Prostate gland (tissue), 2 donors: ENCODE measurements around the gene UBR4. TPM values are rescaled to one million over a fixed set of nuclear protein-coding genes. Genes with fewer than 3 reads are reported as not detected.

ENCODE experiments used
- DNase-seq: peaks from one replicate; pipeline ENCODE4 v3.0.0-alpha.2; 2019; ENCODE audit warnings: low spot score
- H3K27ac ChIP-seq, 2 donors: fragments of 200-600 bp; sonication (generic); 2 replicates each; pipeline ENCODE4 v1.5.1; 2017 to 2019
- H3K27me3 ChIP-seq: fragments of 200-600 bp; sonication (generic); replicated peaks from 2 replicates; pipeline ENCODE4 v1.5.1; 2019; ENCODE audit not compliant: insufficient read depth
- H3K36me3 ChIP-seq, 2 donors: fragments of 200-600 bp; sonication (generic); 1 replicate in 1 of 2; 2 replicates in 1 of 2; pipeline versions ENCODE4 v1.5.1 to v1.8.1; 2017 to 2019
- H3K4me1 ChIP-seq: fragments of 200-600 bp; sonication (generic); replicated peaks from 2 replicates; pipeline ENCODE4 v1.5.1; 2019
- H3K4me3 ChIP-seq, 2 donors: fragments of 200-600 bp; sonication (generic); 2 replicates each; pipeline ENCODE4 v1.5.1; 2017 to 2019
- H3K9me3 ChIP-seq: fragments of 200-600 bp; sonication (generic); 2 replicates; pipeline ENCODE4 v1.5.1; 2017
- CTCF ChIP-seq, 4 experiments: fragments of 200-600 bp in 2 of 4; fragments of 450-650 bp in 2 of 4; sonication (generic) in 2 of 4; IDR thresholded peaks; 1 replicate in 3 of 4; 2 replicates in 1 of 4; pipeline ENCODE4 v1.5.1; 2016 to 2019; ENCODE audit warnings: antibody characterized with exemption in 4 of 4, mild to moderate bottlenecking in 2 of 4, moderate library complexity in 2 of 4
- POLR2A ChIP-seq: fragments of 450-650 bp; IDR thresholded peaks from one replicate; pipeline ENCODE4 v1.6.1; 2016; ENCODE audit warnings: antibody characterized with exemption, mild to moderate bottlenecking
- POLR2AphosphoS5 ChIP-seq: sonication (generic); formaldehyde crosslinking; IDR thresholded peaks from one replicate; pipeline ENCODE4 v1.6.1; 2017; ENCODE audit warnings: antibody characterized with exemption
- WGBS: methylation state at CpG from one replicate; pipeline ENCODE4 v1.1.5; 2018; 5-methylcytosine and 5-hydroxymethylcytosine counted together
- intact Hi-C: fragments of 100-400 bp; cut with DNase I; formaldehyde crosslinking; loops from one replicate; pipeline ENCODE4 v1.14.2; 2022
- total RNA-seq, 2 donors: library from RNA; depleted of rRNA; stranded (reverse); fragments of >200 nt; gene quantifications; one replicate each; pipeline ENCODE4 v1.1.0, GENCODE V29; 2016

UBR4 gene
- total RNA-seq, 2 donors from 2014 or later, result 93.5 to 311 TPM

GRCh38 chr1:19038096-19038495 is 172.0 kb downstream of the UBR4 start:
- WGBS, result 69% methylated on average over 5 of the region's 5 CpGs

GRCh38 chr1:19037659-19038058 is 172.4 kb downstream of the UBR4 start:
- 64% methylated on average over 4 of the region's 4 CpGs for WGBS
- no peak overlapping the region for H3K27ac ChIP-seq
- no peaks in the 10 kb centered on the region for H3K36me3 ChIP-seq
- no peaks in the 10 kb centered on the region for H3K27me3 ChIP-seq
- no peaks in the 10 kb centered on the region for H3K9me3 ChIP-seq
- H3K4me1 ChIP-seq, result peaks cover 6% of the 10 kb centered on the region
- intact Hi-C loops, result no loop called here
- no peak for TF ChIP-seq CTCF (IDR thresholded peaks at IDR 0.05)
- no peak overlapping the region for H3K4me3 ChIP-seq
- DNase-seq, result no peak

More at GRCh38 chr1:19038096-19038495, 172.0 kb downstream of the UBR4 start:
- Histone ChIP-seq H3K9me3 (no peaks in the 10 kb centered on the region), H3K4me1 (peaks cover 6% of the 10 kb centered on the region), H3K4me3 (no peak overlapping the region), H3K27ac (no peak overlapping the region), H3K36me3 (no peaks in the 10 kb centered on the region), H3K27me3 (no peaks in the 10 kb centered on the region)
- no peak for TF ChIP-seq CTCF (IDR thresholded peaks at IDR 0.05)
- TF ChIP-seq POLR2A, result no peak
- no peak for TF ChIP-seq POLR2AphosphoS5
- intact Hi-C loops, result no loop called here
- DNase-seq, result no peak

DNA sequence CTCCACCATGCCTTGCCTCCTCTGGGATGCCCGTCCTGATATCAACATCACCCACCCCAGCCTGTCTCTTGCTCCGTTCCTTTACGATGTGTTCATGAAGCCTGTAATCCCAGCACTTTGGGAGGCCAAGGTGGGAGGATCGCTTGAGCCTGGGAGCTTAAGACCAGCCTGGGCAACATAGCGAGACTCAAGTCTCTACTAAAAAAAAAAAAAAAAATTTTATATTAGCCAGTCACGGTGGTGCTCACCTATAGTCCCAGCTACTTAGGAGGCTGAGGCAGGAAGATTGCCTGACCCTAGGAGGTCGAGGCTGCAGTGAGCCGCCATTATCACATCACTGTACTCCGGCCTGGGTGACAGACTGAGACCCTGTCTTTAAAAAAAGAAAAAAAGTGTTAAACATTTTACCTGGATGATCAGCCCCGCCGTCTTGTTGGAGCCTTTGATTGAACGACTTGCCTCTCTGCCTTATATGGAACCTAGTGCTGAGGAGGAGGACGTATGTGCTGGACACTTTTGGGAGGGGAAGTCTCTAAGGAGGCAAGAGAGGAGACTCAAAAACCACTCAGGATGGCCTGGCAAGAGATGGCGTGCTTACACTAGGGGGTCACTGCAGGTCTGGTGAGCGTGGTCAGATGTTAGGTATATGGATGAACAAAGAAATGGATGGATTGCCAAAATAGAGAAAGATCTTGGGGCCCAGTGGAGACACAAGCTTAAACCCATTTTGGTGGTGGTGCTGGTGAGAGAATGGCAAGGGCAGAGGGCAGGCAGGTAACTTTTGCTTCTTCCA is 173.1 kb downstream of the UBR4 start:
- no peak for TF ChIP-seq CTCF (IDR thresholded peaks at IDR 0.05)
- no peak for TF ChIP-seq POLR2AphosphoS5
- no peak for TF ChIP-seq POLR2A
- 93% methylated on average over 15 of the region's 15 CpGs for WGBS
- intact Hi-C loops, result no loop called here

GRCh38 chr1:19036041-19036812 is 173.8 kb downstream of the UBR4 start:
- Histone ChIP-seq H3K4me3 (no peak overlapping the region), H3K27me3 (no peaks in the 10 kb centered on the region), H3K4me1 (peaks cover 6% of the 10 kb centered on the region), H3K9me3 (no peaks in the 10 kb centered on the region), H3K27ac (peak overlapping the region; percentile 17 to 72), H3K36me3 (no peaks in the 10 kb centered on the region)
- intact Hi-C loops, result no loop called here
- 28% methylated on average over 17 of the region's 17 CpGs for WGBS
- peak in 1 of 4 experiments; percentile 6 for TF ChIP-seq CTCF (IDR thresholded peaks at IDR 0.05)
- TF ChIP-seq POLR2A, result no peak
- TF ChIP-seq POLR2AphosphoS5, result peak; percentile 30
- peak; percentile 48 for DNase-seq

More for the DNA sequence above, 173.1 kb downstream of the UBR4 start:
- H3K9me3 ChIP-seq, result no peaks in the 10 kb centered on the region
- no peak overlapping the region for H3K4me3 ChIP-seq
- peak overlapping the region in 1 of 2 donors; percentile 72 for H3K27ac ChIP-seq
- H3K27me3 ChIP-seq, result no peaks in the 10 kb centered on the region
- peaks cover 6% of the 10 kb centered on the region for H3K4me1 ChIP-seq
- no peak for DNase-seq
- H3K36me3 ChIP-seq, result no peaks in the 10 kb centered on the region
